GM18499 (cell line): ENCODE measurements around the gene CIDEB.

Source experiments
- ATAC-seq: cut with Tn5 transposase; IDR thresholded peaks from one replicate; pipeline ENCODE4 v1.9.1; 2021; ENCODE audit warnings: moderate number of reproducible peaks; ENCODE audit not compliant: insufficient read depth, unreplicated experiment

The CIDEB gene

GRCh38 chr14:24272467-24272866, 35.3 kb downstream of the CIDEB start:
- ATAC-seq: no peak

DNA sequence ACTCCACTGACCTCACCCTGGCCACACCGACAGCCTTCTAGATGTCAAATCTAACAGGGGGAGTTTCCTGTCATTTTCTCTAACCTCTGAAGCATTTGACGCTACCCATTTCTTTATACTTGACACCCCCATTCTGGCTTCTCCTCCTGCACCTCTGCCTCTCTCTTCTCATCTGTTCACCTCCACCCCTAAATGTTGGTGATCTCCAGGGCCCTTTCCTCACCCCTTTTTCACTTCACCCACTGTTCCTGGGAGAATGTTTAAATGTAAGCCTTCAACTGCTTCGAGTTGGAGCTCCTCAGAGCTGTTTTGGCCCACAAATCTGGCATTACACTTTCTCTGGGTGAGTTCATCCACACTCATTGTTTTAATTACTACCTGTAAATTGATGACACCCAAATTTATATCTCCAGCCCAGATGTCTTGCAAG, 35.9 kb downstream of the CIDEB start:
- ATAC-seq: no peak

- peak; percentile 47 for ATAC-seq
Observed at GRCh38 chr14:24271134-24271833, 36.5 kb downstream of the CIDEB start, which contains the start of gene RABGGTA. TSS of gene RABGGTA (minus strand) at chr14:24271597. CDS start at chr14:24271115, 482 bp downstream.

DNA sequence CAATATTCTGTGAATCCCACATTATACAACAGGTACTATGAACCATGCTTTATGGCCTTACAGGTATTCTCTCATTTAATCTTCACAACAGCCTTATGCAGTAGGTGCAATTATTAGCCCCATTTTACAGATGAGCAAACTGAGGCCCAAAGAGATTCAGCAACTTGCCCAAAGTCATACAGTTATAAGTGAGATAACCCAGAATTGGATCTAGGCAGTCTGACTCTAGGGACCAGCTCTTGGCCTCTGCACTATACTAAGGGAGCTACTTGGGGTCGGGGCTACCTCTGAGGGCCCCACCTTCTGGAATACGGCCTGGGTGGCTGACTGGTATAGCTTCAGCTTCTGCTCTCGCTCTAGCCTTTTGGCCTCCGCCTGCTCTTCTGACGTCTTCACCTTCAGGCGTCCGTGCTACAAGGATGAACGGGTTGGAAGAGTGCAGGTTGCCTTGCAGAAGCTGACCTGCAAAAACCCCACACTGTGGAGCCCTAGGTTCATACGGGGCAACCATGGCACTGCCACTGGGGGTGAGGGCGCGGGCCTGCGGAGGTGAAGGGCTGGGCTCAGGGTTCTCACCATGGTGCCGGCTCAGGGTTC, 37.1 kb downstream of the CIDEB start:
- ATAC-seq: no peak

- no peak for ATAC-seq
Observed at GRCh38 chr14:24269910-24270536, 37.8 kb downstream of the CIDEB start.

DNA sequence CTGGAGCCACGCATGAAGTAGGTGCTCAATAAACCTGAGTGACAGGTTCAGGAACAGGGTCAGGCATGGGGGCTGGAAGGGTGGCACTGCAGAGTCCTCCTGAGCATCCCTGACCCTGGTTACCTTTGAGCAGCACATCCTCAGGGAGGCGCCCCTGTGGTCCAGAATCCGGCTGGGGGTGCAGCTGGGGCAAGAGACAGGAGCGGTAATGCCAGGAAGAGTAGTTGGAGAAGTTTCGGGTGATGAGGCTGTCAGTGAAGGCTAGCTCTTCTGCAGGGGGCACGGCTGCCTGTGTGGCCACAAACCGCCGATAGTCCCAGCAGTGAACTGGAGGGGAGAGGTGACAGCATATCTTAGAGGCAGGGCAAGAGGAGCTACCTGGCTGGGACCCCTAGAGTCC, 38.4 kb downstream of the CIDEB start:
- ATAC-seq: no peak

DNA sequence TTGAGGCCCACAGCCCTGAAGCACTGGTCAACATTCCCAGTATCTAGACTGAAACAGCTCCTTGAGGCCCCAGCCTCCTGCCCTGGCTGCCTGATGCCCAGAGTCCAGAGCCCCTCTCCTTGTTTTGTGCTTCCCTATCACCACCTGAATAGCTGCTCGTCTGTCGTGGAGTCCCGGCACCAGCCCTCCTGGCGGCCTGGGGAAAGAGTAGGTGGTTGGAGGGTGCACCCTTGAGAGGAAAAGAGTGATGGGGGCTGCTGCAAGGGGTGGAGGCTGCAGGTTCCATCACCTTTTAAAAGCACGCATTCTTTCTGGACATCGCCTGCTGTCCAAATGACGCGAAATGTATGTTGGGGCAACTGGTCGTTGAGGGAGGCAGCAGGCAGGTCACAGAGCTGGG, 39.6 kb downstream of the CIDEB start:
- no peak for ATAC-seq

GRCh38 chr14:24267516-24267915, 40.3 kb downstream of the CIDEB start:
- no peak for ATAC-seq

GRCh38 chr14:24266344-24267244, 41.2 kb downstream of the CIDEB start:
- no peak for ATAC-seq

GRCh38 chr14:24264298-24264697, 43.5 kb downstream of the CIDEB start:
- no peak for ATAC-seq

DNA sequence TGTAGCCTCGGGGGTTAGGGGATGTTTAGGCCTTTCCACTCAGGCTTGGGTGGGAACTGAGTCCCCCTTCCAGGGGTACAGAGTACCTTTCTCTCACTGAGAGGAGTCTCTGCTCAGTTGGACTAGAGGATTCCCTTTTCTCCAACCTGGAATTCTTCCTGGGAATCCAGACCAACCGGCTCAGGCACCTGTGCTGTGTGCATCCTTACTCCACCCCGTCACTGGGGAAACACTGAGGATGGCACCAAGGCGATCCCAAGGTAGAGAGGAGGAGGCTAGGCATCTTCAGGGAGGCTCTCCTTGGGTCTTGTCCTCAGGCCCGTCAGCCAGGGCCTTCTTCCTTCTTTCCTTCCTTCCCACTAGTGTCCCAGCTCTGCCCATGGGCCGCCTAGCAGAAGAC, 43.9 kb downstream of the CIDEB start:
- no peak for ATAC-seq

- ATAC-seq: no peak
Observed at GRCh38 chr14:24262821-24263733, 44.7 kb downstream of the CIDEB start, which contains the start of gene TGM1. TSS of gene TGM1 (minus strand) at chr14:24263177. CDS start at chr14:24262352, 825 bp downstream.

GRCh38 chr14:24261969-24262327, 45.8 kb downstream of the CIDEB start:
- ATAC-seq: no peak

GRCh38 chr14:24261256-24261968, 46.4 kb downstream of the CIDEB start:
- ATAC-seq: no peak

DNA sequence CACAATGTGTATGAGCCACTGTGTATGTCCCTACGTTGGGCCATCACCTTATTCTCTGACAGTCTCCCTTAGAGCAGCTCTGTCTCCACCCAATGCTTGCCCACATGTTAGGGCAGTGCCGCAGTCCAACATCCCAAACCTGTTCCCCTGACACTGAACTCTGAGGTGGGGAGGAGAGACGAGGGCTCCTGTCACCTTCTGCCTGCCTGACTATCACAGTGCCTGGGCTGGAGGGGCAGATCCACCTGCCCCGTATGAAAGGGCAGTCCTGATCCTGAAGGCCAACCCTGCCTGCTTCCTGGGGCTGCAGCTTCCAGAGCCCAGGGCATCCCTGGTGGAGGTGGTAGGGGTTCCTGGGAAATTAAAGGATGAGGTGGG, 47.0 kb downstream of the CIDEB start:
- ATAC-seq: no peak

DNA sequence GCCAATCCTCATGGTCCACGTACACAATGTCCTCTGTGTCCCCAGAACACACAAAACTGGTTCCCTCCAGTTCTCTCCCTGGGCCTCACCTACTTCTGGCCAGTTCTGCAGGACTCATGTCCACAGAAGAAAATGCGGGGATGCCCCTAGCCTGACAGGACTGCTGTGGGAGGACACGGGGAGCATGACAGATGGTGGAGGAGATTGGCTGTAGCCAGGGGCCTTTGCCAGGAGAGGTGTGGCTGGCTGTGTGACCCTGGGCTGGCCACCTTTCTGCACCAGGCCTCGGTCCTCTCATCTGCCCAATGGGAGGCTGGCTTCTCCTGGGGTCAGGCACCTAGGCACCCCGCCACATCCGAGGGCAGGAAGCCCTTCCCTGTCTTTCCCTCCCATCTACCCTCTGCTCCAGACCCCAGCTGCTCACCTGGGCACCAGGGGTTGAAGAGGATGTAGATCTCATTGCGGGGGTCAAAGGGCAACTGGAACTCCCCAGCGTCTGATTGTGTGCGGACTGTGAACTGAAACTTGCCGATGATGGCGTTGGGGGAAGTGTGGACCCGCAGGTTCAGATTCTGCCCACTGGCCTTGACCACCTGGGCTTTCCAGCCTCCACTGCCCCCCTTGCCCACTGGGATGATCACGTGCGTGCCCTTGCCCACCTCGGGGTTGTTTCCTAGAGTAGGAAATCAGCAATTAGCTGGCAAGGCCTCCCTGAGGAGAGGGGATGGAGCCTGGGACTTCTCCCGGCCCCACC, 47.6 kb downstream of the CIDEB start:
- ATAC-seq: no peak

- no peak for ATAC-seq
Observed at GRCh38 chr14:24259282-24260025, 48.3 kb downstream of the CIDEB start.
